ENCODE data around the gene KRT6B.

KRT6B gene

GRCh38 chr12:52435659-52435999, 16.3 kb downstream of the KRT6B start:
- no peak for DNase-seq
- Histone ChIP-seq H3K36me3 (replicated peaks; ENCODE audit: insufficient read depth, low read length) (no peaks in the 10 kb centered on the region), H3K9ac (ENCODE audit: low read length) (no peak overlapping the region), H3K4me1 (ENCODE audit: low read length) (no peaks in the 10 kb centered on the region), H3K4me3 (ENCODE audit: low read length) (no peak overlapping the region), H3K27ac (ENCODE audit: low read length) (no peak overlapping the region), H3K4me2 (ENCODE audit: low read depth, low read length) (no peak overlapping the region), H3F3A (ENCODE audit: insufficient read depth, low read length) (no peaks in the 10 kb centered on the region), H2AFZ (ENCODE audit: low read length) (no peak overlapping the region), H4K20me1 (ENCODE audit: insufficient read depth, low read length) (no peaks in the 10 kb centered on the region), H3K9me2 (replicated peaks; ENCODE audit: insufficient read depth, low read length) (no peaks in the 10 kb centered on the region), H3K27me3 (replicated peaks; ENCODE audit: insufficient read depth, low read length) (peaks cover 71% of the 10 kb centered on the region), H3K79me2 (ENCODE audit: low read length) (no peaks in the 10 kb centered on the region), H3K9me3 (replicated peaks; ENCODE audit: insufficient read depth, low read length) (no peaks in the 10 kb centered on the region)
- TF ChIP-seq EZH2 (optimal IDR thresholded peaks at IDR 0.05; ENCODE audit: low read depth, low read length) (no peak), EZH2phosphoT487 (IDR thresholded peaks at IDR 0.05; ENCODE audit: low read length) (no peak), CTCF (IDR thresholded peaks at IDR 0.05; ENCODE audit: low read length) (no peak)

GRCh38 chr12:52434760-52435530, 17.0 kb downstream of the KRT6B start:
- no peak for TF ChIP-seq EZH2phosphoT487 (IDR thresholded peaks at IDR 0.05; ENCODE audit: low read length)
- no peak for TF ChIP-seq EZH2 (optimal IDR thresholded peaks at IDR 0.05; ENCODE audit: low read depth, low read length)
- TF ChIP-seq CTCF (IDR thresholded peaks at IDR 0.05; ENCODE audit: low read length) = no peak
- Histone ChIP-seq H3K9ac (ENCODE audit: low read length) (no peak overlapping the region), H2AFZ (ENCODE audit: low read length) (no peak overlapping the region), H3K36me3 (replicated peaks; ENCODE audit: insufficient read depth, low read length) (no peaks in the 10 kb centered on the region), H4K20me1 (ENCODE audit: insufficient read depth, low read length) (no peaks in the 10 kb centered on the region), H3K79me2 (ENCODE audit: low read length) (no peaks in the 10 kb centered on the region), H3F3A (ENCODE audit: insufficient read depth, low read length) (no peaks in the 10 kb centered on the region), H3K9me2 (replicated peaks; ENCODE audit: insufficient read depth, low read length) (no peaks in the 10 kb centered on the region), H3K27me3 (replicated peaks; ENCODE audit: insufficient read depth, low read length) (peaks cover 78% of the 10 kb centered on the region), H3K4me2 (ENCODE audit: low read depth, low read length) (no peak overlapping the region), H3K4me1 (ENCODE audit: low read length) (no peaks in the 10 kb centered on the region), H3K9me3 (replicated peaks; ENCODE audit: insufficient read depth, low read length) (no peaks in the 10 kb centered on the region), H3K4me3 (ENCODE audit: low read length) (no peak overlapping the region), H3K27ac (ENCODE audit: low read length) (no peak overlapping the region)
- DNase-seq = no peak

GRCh38 chr12:52434081-52434733, 17.7 kb downstream of the KRT6B start, which contains the start of gene KRT75:
TSS of gene KRT75 (minus strand) at chr12:52434371. CDS start at chr12:52434304, 67 bp downstream.
- H3K4me3 ChIP-seq (ENCODE audit: low read length) = no peak within 1 kb of the TSS
- H2AFZ ChIP-seq (ENCODE audit: low read length) = no peak within 1 kb of the TSS
- H4K20me1 ChIP-seq (ENCODE audit: insufficient read depth, low read length) = no peaks in the 10 kb centered on the region
- no peaks in the 10 kb centered on the region for H3K79me2 ChIP-seq (ENCODE audit: low read length)
- no peaks in the 10 kb centered on the region for H3K4me1 ChIP-seq (ENCODE audit: low read length)
- no peaks in the 10 kb centered on the region for H3F3A ChIP-seq (ENCODE audit: insufficient read depth, low read length)
- no peaks in the 10 kb centered on the region for H3K9me3 ChIP-seq (replicated peaks; ENCODE audit: insufficient read depth, low read length)
- peaks cover 83% of the 10 kb centered on the region for H3K27me3 ChIP-seq (replicated peaks; ENCODE audit: insufficient read depth, low read length)
- TF ChIP-seq EZH2 (optimal IDR thresholded peaks at IDR 0.05; ENCODE audit: low read depth, low read length) (no peak), EZH2phosphoT487 (IDR thresholded peaks at IDR 0.05; ENCODE audit: low read length) (no peak), CTCF (IDR thresholded peaks at IDR 0.05; ENCODE audit: low read length) (no peak)
- no peak within 1 kb of the TSS for H3K9ac ChIP-seq (ENCODE audit: low read length)
- no peak within 1 kb of the TSS for H3K27ac ChIP-seq (ENCODE audit: low read length)
- H3K4me2 ChIP-seq (ENCODE audit: low read depth, low read length) = no peak within 1 kb of the TSS
- no peaks in the 10 kb centered on the region for H3K36me3 ChIP-seq (replicated peaks; ENCODE audit: insufficient read depth, low read length)
- no peaks in the 10 kb centered on the region for H3K9me2 ChIP-seq (replicated peaks; ENCODE audit: insufficient read depth, low read length)
- DNase-seq = no peak

All from MM.1S (cell line).